GM12892 (cell line): ENCODE data around the gene EIF3F.

Experiments
- POLR2A ChIP-seq: IDR thresholded peaks from 2 replicates; pipeline ENCODE4 v1.6.1; 2011; ENCODE audit warnings: low read depth, low read length, control low read depth
- TAF1 ChIP-seq: IDR thresholded peaks from 2 replicates; pipeline ENCODE4 v1.6.1; 2011; ENCODE audit warnings: low read depth, mild to moderate bottlenecking, control low read depth, low read length, borderline replicate concordance

DNA sequence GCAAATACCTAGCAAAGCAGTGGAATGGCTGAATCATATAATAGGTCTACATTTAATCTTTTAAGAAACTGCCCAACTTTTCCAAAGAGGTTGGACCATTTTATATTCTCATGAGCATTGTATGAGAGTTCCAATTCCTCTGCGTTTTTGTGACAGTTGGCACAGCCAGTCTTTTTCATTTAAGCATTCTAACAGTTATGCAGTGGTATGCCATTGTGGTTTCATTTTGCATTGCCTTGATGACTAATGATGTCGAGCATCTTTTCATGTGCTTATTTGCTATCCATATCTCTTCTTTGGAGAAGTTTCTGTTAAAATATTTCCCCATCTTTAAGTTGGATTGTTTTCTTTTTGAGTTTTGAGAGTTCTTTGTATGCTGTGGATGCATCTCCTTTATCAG, 38.7 kb downstream of the EIF3F start:
- TF ChIP-seq TAF1 (no peak), POLR2A (no peak)
